Measurements from ENCODE around the gene ACOT7. TPM values are rescaled to one million over a fixed set of nuclear protein-coding genes. Genes with fewer than 3 reads are reported as not detected.

The ACOT7 gene
- total RNA-seq, 1 experiment from 2014 or later = 94.4 TPM

DNA sequence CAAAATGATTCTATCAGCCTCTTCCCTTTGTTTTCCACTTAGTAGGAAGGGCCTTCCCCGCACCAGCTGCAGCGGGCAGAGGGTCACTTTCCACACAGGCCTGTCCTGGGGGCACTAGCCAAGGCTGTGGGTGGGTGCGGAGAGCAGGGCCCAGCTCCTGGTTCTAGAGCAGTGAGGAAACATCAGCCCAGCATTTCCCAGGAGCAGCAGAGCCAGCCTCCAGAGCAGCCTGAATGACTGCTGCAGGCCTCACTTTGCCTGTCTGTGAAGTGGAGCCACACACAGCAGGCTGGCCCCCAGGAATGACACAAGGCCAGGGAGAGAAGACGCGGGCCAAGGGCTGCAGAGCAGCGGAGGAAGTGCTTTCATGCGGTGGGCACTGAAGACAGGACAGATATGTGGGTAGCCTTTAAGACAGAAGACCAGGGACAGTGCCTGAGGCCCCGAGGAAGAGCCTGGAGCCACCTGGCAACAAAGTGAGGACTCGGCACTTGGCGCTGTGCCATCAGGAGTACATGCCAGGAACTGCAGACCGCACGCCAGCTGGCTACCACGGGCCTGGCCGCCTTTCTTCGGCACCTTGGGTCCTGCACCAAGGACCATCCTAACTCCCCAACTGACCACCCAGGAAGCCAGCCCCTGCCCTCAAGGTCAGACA is 42.0 kb downstream of the ACOT7 start:
- in situ Hi-C loops (cut with HindIII; ENCODE audit: low sequenced_read_pairs) = no loop called here
- DNase-seq (ENCODE audit: low spot score) = peak; percentile 89

GRCh38 chr1:6350416-6351088 is 43.0 kb downstream of the ACOT7 start:
- DNase-seq (ENCODE audit: low spot score) = peak; percentile 82
- in situ Hi-C loops (cut with HindIII; ENCODE audit: low sequenced_read_pairs) = no loop called here

- in situ Hi-C loops (cut with HindIII; ENCODE audit: low sequenced_read_pairs) = no loop called here
- no peak for DNase-seq (ENCODE audit: low spot score)
These were observed 44.2 kb downstream of the ACOT7 start for GRCh38 chr1:6349254-6349943.

- in situ Hi-C loops (cut with HindIII; ENCODE audit: low sequenced_read_pairs) = no loop called here
- DNase-seq (ENCODE audit: low spot score) = no peak
These were observed 44.9 kb downstream of the ACOT7 start for GRCh38 chr1:6348511-6349191.

DNA sequence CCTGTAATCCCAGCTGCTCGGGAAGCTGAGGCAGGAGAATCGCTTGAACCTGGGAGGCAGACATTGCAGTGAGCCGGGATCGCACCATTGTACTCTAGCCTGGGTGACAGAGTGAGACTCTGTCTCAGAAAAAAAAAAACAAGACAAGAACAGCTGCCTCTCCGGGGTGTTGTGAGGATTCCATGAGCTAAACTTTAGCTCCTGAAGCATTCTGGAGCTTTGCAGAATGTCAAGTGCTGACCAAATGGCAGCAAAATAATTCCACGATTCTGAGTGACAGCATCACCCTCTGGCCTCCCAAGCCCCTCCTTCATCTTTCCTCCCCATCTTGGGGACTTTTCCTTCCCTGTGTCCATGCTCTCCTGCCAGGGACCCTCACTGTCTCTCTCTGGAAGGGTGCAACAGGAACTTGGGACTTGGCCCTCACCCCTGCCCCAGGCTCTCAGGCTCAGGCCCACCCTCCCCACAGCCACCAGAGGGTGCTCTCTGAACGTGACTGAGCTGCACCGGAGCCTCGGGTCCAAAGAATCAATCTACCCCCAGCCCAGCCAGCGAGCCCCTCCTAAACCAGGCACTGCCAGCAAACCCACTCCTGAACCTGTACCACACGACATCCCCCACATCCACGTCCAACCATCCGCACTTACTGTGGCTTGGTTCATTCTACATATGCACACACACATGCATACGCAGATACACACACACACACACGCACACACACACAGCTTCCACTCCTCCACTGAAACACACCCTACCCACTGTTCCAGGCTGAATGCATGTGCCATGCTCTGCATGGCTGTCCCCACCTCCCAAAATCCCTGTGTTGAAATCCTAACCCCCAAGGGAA is 45.7 kb downstream of the ACOT7 start:
- DNase-seq (ENCODE audit: low spot score) = no peak
- in situ Hi-C loops (cut with HindIII; ENCODE audit: low sequenced_read_pairs) = no loop called here

GRCh38 chr1:6345460-6345859 is 48.1 kb downstream of the ACOT7 start:
- DNase-seq (ENCODE audit: low spot score) = no peak

GRCh38 chr1:6345009-6345408 is 48.6 kb downstream of the ACOT7 start:
- in situ Hi-C loops (cut with HindIII; ENCODE audit: low sequenced_read_pairs) = no loop called here
- no peak for DNase-seq (ENCODE audit: low spot score)

More at GRCh38 chr1:6345460-6345859, 48.1 kb downstream of the ACOT7 start:
- in situ Hi-C loops (cut with HindIII; ENCODE audit: low sequenced_read_pairs) = no loop called here

DNA sequence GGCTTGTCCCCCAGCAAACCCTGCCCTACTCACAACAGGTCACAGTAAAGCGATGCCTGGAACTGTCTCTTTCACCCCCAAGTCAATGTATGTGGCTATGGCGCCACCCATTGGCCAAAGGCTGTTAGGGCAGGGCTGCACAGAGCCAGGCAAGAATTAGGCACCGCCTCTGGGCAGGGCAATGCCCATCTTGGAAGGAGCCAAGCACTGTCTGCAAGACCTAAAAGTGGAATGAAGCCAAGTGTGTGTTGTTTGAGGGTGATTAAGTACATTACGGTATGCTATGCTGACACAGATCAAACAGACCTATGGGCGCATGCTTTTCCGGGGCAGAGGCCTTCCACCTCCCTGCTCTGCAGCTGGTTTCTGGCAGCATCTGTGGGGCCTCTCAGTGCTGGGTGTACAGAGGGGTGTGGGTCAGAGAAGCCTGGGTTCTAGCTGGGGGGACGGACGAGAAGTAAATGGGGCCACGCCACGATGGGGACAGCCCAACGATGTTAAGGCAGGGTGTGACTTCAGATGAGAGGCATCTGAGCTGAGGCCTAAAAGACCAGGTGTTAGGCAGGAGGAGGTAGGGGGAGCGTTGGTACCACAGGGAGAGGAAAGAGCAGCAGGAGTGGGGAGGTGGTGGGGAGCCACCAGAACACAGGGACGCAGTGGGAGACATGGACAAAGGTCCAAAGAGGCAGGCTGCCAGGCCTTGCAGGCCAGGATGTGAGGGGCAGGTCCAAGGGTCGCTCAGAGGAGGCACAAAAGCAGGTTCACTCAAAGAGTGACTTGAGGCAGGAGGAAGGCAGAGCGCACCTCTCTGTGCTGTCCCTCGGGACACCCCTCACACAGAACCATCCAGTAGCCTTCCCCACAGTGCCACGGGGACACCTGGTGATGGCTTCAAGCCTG is 49.8 kb downstream of the ACOT7 start:
- peak; percentile 75 for DNase-seq (ENCODE audit: low spot score)
- in situ Hi-C loops (cut with HindIII; ENCODE audit: low sequenced_read_pairs) = no loop called here

DNA sequence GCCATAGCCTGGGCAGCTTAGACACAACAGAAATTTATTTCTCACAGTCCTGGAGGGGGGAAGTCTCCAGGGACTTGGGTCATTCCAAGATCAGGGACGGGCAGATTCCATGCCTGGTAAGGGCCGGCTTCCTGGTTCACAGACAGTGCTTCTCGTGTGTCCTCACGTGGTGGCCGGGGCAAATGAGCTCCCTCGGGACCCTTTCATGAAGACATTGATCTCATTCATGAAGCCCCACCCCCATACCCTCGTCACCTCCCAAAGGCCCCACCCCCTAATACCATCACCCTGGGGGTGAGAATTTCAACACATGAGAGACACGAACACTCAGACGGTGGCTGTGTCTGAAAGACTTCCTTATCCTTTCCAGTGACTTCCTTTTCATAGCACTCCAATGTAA is 51.5 kb downstream of the ACOT7 start:
- no peak for DNase-seq (ENCODE audit: low spot score)
- in situ Hi-C loops (cut with HindIII; ENCODE audit: low sequenced_read_pairs) = no loop called here

DNA sequence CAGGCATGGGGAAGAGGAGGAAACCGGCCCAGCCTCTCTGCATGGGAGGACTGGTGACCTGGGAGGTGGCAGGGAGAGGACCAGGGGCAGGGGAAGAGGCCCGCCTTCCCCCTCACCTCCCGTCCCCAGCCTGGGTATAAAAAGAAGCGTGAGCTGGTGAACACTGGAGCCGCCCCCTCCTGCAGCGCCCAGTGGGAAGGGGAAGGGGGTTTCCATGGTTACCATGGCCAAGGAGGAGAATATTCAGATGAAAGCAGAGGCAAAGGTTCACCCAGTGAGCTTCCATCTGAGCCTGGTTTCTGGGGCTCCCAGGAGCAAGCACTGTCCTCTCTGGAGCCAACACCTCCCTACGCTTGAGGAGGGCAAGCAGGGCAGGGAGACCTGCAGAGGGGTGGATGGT is 54.9 kb downstream of the ACOT7 start:
- DNase-seq (ENCODE audit: low spot score) = no peak

DNA sequence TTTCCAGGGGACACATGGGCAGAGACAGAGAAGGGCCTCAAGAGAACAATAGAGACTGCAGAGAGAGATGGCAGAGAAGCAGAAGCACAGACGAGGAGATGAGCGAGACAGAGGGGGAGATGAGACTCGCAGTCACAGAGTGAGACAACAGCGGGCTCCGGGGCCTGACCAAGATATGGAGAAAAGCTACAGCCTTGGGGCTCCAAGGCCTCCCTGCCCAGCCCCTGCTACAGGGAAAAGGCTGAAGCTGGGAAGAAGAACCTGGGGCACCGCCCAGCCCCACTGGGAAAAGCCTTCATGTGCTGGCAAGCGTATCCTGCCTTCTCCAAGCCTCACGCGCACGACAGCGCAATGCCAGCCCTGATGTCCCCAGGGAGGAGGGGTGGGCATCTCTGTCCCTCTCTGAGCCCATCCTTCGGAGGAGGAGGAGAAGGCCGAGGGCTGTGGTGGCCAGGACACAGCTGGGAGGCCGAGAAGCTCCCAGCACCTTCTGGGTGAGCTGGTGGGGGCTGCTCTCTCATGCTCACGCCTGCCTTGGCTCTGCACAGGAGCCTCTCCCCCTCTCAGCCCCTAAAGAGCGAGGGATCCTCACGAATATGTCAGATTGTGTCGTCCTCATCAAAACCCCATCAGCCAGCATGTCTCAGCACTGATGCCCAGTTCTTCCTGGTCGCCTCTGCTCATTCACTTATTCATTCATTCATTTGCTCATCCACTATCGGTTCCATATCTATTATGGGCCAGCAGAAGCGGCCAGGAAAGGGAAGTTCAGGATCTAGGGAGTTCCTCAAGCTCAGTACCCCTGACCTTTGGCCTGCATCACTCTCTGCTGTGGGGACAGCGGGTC is 56.6 kb downstream of the ACOT7 start:
- in situ Hi-C loops (cut with HindIII; ENCODE audit: low sequenced_read_pairs) = no loop called here
- no peak for DNase-seq (ENCODE audit: low spot score)

More for the DNA sequence above, 54.9 kb downstream of the ACOT7 start:
- in situ Hi-C loops (cut with HindIII; ENCODE audit: low sequenced_read_pairs) = no loop called here

GRCh38 chr1:6334261-6334993 is 59.1 kb downstream of the ACOT7 start:
- DNase-seq (ENCODE audit: low spot score) = no peak
- in situ Hi-C loops (cut with HindIII; ENCODE audit: low sequenced_read_pairs) = no loop called here

GRCh38 chr1:6332821-6333220 is 60.7 kb downstream of the ACOT7 start:
- in situ Hi-C loops (cut with HindIII; ENCODE audit: low sequenced_read_pairs) = no loop called here
- no peak for DNase-seq (ENCODE audit: low spot score)

- no peak for DNase-seq (ENCODE audit: low spot score)
- in situ Hi-C loops (cut with HindIII; ENCODE audit: low sequenced_read_pairs) = no loop called here
These were observed 61.9 kb downstream of the ACOT7 start for GRCh38 chr1:6331543-6332273.

GRCh38 chr1:6330410-6330911 is 63.1 kb downstream of the ACOT7 start:
- in situ Hi-C loops (cut with HindIII; ENCODE audit: low sequenced_read_pairs) = no loop called here
- DNase-seq (ENCODE audit: low spot score) = peak; percentile 77

GRCh38 chr1:6329851-6330250 is 63.7 kb downstream of the ACOT7 start:
- in situ Hi-C loops (cut with HindIII; ENCODE audit: low sequenced_read_pairs) = no loop called here

More at GRCh38 chr1:6329851-6330250, 63.7 kb downstream of the ACOT7 start:
- DNase-seq (ENCODE audit: low spot score) = no peak
